Measurements from ENCODE around the gene RAB7B.

DNA sequence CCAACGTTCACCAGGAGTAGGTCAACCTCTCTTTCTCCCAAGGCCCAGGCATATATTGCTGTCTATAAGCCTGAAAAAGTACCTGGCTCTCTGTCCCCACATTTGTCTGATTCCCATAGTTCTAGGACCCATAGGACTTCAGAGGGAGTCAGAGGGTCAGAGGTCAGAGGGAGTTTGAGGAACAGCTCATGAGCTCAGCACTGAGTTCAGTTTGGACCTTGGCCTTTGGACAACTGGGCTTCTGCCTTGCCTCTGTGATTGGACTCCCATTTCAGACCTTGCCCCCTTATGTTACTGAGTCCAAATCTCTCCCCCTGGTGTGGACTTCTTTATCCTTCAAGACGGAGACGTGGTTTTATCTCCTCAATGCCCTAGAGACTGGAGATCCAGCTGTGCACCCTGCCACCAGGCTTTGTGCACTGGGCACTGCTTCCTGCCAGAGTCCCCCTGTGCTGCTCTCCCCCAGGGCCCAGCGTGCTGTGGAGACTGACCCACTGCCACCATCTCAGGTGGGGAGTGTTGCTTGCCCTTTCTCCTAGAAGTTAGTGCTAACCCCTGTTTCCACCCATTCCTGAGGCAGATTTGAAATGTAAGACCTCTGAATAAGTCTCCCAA is 17.3 kb upstream of the RAB7B start:
- TF ChIP-seq POLR2A (IDR thresholded peaks at IDR 0.05) = no peak
- TF ChIP-seq CTCF (IDR thresholded peaks at IDR 0.05) = no peak
